HCT116 (cell line): ENCODE data around the gene LILRB1. TPM values are rescaled to one million over a fixed set of nuclear protein-coding genes. Genes with fewer than 3 reads are reported as not detected.

Experiments used
- ATAC-seq: fragments of 200-7000 bp; cut with Tn5 transposase; 2 replicates; pipeline ENCODE4 v1.9.1; 2020; ENCODE audit warnings: mild to moderate bottlenecking, moderate library complexity
- BruUV-seq: library from RNA; stranded (reverse); fragments of 400-500 nt; replicated peaks from 2 replicates; lab custom pipeline; 2021; lab: Mats Ljungman, UMichigan
- CTCF ChIA-PET: fragments of 300-600 bp; sonication (Branson Sonifier 250); formaldehyde crosslinking; loops from one replicate; lab custom pipeline; 2021; ENCODE audit warnings: antibody characterized with exemption; lab: Charles Lee
- POLR2A ChIA-PET: fragments of 300-600, 350-600 bp; sonication (Branson Sonifier 250); formaldehyde crosslinking; loops from one replicate; lab custom pipeline; 2021; ENCODE audit warnings: antibody characterized with exemption; lab: Charles Lee
- RAD21 ChIA-PET, 2 experiments: fragments of 300-600 bp; sonication (Branson Sonifier 250); formaldehyde crosslinking; loops; one replicate each; lab custom pipeline; 2023; ENCODE audit warnings: low total read pairs in 2 of 2; ENCODE audit not compliant: uncharacterized antibody in 2 of 2, unreplicated experiment in 2 of 2, low non-redundant PET in 1 of 2; lab: Charles Lee
- DNase-seq: peaks from one replicate; pipeline ENCODE4 v3.0.0-alpha.2; 2010; ENCODE audit warnings: low read depth, low spot score
- H2AFZ ChIP-seq: fragments of 200-600 bp; shearing (Covaris generic), sonication (generic); 2 replicates; pipeline ENCODE4 v1.6.1; 2017; ENCODE audit warnings: low read depth, mixed run types, mixed read lengths, antibody characterized with exemption, low read length; ENCODE audit not compliant: poor library complexity, severe bottlenecking
- H3K27ac ChIP-seq: 2 replicates; pipeline ENCODE4 v1.5.1; 2012; ENCODE audit warnings: low read depth, low read length
- H3K27me3 ChIP-seq: fragments of 200-600 bp; sonication (generic); 2 replicates; pipeline ENCODE4 v1.6.1; 2016; ENCODE audit warnings: mixed run types, low read length, mixed read lengths; ENCODE audit not compliant: insufficient read depth
- H3K36me3 ChIP-seq, 2 experiments: fragments of 200-500 bp in 1 of 2; fragments of 200-600 bp in 1 of 2; sonication (Bioruptor generic) in 1 of 2; sonication (generic) in 1 of 2; 2 replicates each; pipeline versions ENCODE4 v1.5.1 to v1.6.1; 2014 to 2016; ENCODE audit warnings: low read length in 2 of 2, inconsistent platforms in 1 of 2, mixed read lengths in 1 of 2, mixed run types in 1 of 2; ENCODE audit not compliant: insufficient read depth in 2 of 2, control insufficient read depth in 1 of 2
- H3K4me1 ChIP-seq, 2 experiments: fragments of 200-600 bp in 1 of 2; sonication (generic) in 1 of 2; 2 replicates each; pipeline versions ENCODE4 v1.5.1 to v1.6.1; 2012 to 2017; ENCODE audit warnings: low read length in 2 of 2, inconsistent platforms in 1 of 2, mild to moderate bottlenecking in 1 of 2, mixed read lengths in 1 of 2, mixed run types in 1 of 2, moderate library complexity in 1 of 2; ENCODE audit not compliant: insufficient read depth in 2 of 2, control insufficient read depth in 1 of 2
- H3K4me2 ChIP-seq: fragments of 200-600 bp; sonication (generic); 2 replicates; pipeline ENCODE4 v1.6.1; 2017; ENCODE audit warnings: mixed run types, low read length, mixed read lengths
- H3K4me3 ChIP-seq, 2 experiments: fragments of 200-600 bp in 1 of 2; sonication (generic) in 1 of 2; replicated peaks in 1 of 2; 2 replicates each; pipeline ENCODE4 v1.5.1; 2011 to 2016; ENCODE audit warnings: low read length in 2 of 2, control low read depth in 1 of 2, low read depth in 1 of 2, mild to moderate bottlenecking in 1 of 2, mixed read lengths in 1 of 2, mixed run types in 1 of 2
- H3K79me2 ChIP-seq: fragments of 200-600 bp; sonication (generic); 2 replicates; pipeline ENCODE4 v1.6.1; 2017; ENCODE audit warnings: mild to moderate bottlenecking, mixed run types, low read length, moderate library complexity, mixed read lengths; ENCODE audit not compliant: insufficient read depth
- H3K9ac ChIP-seq: fragments of 200-600 bp; sonication (generic); 2 replicates; pipeline ENCODE4 v1.6.1; 2016; ENCODE audit warnings: low read length, mixed read lengths
- H3K9me2 ChIP-seq: fragments of 200-600 bp; sonication (generic), shearing (Covaris generic); 2 replicates; pipeline ENCODE4 v1.6.1; 2017; ENCODE audit warnings: mixed run types, mild to moderate bottlenecking, moderate library complexity; ENCODE audit not compliant: insufficient read depth
- H3K9me3 ChIP-seq, 2 experiments: fragments of 200-500 bp in 1 of 2; fragments of 200-600 bp in 1 of 2; sonication (Bioruptor generic) in 1 of 2; sonication (generic) in 1 of 2; 2 replicates each; pipeline ENCODE4 v1.6.1; 2014 to 2017; ENCODE audit warnings: low read length in 2 of 2, mixed read lengths in 2 of 2, inconsistent platforms in 1 of 2, low read depth in 1 of 2, mild to moderate bottlenecking in 1 of 2, mixed run types in 1 of 2, moderate library complexity in 1 of 2; ENCODE audit not compliant: control insufficient read depth in 1 of 2, insufficient read depth in 1 of 2
- H4K20me1 ChIP-seq: fragments of 200-600 bp; sonication (generic), shearing (Covaris generic); 2 replicates; pipeline ENCODE4 v1.6.1; 2017; ENCODE audit warnings: mixed run types, mild to moderate bottlenecking, moderate library complexity; ENCODE audit not compliant: insufficient read depth
- CBX3 ChIP-seq: IDR thresholded peaks from 2 replicates; pipeline ENCODE4 v1.6.1; 2012; ENCODE audit warnings: low read depth
- CEBPB ChIP-seq: IDR thresholded peaks from 2 replicates; pipeline ENCODE4 v1.6.1; 2012; ENCODE audit warnings: low read depth
- EZH2 ChIP-seq: fragments of 200-600 bp; sonication (generic); IDR thresholded peaks from 2 replicates; pipeline ENCODE4 v1.6.1; 2017; ENCODE audit warnings: antibody characterized with exemption, mixed run types
- JUND ChIP-seq: IDR thresholded peaks from 2 replicates; pipeline ENCODE4 v1.6.1; 2012
- SIN3A ChIP-seq: IDR thresholded peaks from 2 replicates; pipeline ENCODE4 v1.6.1; 2012; ENCODE audit warnings: low read depth
- SRF ChIP-seq: IDR thresholded peaks from 2 replicates; pipeline ENCODE4 v1.6.1; 2012; ENCODE audit warnings: low read depth
- TCF7L2 ChIP-seq: IDR thresholded peaks from 2 replicates; pipeline ENCODE4 v1.7.0; 2011; ENCODE audit warnings: borderline replicate concordance, inconsistent platforms; ENCODE audit not compliant: insufficient read depth, insufficient read length; ENCODE audit errors: extremely low read depth
- ZFX ChIP-seq: fragments of 450-650 bp; IDR thresholded peaks from 2 replicates; pipeline ENCODE4 v1.6.1; 2017
- intact Hi-C: fragments of 100-400 bp; cut with micrococcal nuclease; formaldehyde crosslinking; loops from 2 replicates; pipeline ENCODE4 v1.10.0; 2022
- total RNA-seq: library from RNA; stranded (reverse); gene quantifications from one replicate; pipeline ENCODE4 v1.2.1, GENCODE V29; 2021; ENCODE audit not compliant: unreplicated experiment
- TF ChIP-seq, protein P1 (sequence below): IDR thresholded peaks from 2 replicates; pipeline ENCODE4 v1.6.1; 2012

LILRB1 gene
- total RNA-seq, 1 experiment from 2014 or later: not detected

DNA sequence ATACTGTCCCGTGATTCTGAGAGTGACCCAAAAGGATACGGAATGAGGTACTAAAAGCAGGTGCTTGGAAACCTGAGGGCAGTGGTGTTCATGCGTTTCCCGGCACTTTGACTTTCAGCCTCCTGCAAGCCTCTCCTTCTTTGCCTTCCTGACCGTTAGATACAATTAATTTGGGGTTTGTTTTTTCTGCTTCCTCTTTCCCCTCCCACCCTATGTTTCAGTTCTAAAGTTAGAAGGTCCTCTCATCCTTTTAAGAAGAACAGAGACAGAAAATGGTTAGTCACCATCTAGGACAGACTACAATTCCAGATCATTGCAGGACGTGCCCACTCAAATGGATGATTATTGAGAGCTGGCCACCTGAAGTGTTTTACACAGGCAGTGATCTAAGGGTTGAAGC is 30.7 kb downstream of the LILRB1 start:
- no peak for TF ChIP-seq TCF7L2
- TF ChIP-seq EZH2: no peak
- no peak for TF ChIP-seq CBX3
- TF ChIP-seq CEBPB: no peak
- ChIA-PET CTCF (interaction anchor here (3.5 kb wide), 1 partner anchor 13 kb away, joined by 12 read pairs; no protein-coding TSS in a partner anchor), RAD21 (no interaction called here), POLR2A (no interaction called here)
- Histone ChIP-seq H3K4me1 (no peaks in the 10 kb centered on the region), H3K36me3 (no peaks in the 10 kb centered on the region), H3K4me3 (no peak overlapping the region), H3K79me2 (no peaks in the 10 kb centered on the region), H2AFZ (no peak overlapping the region), H3K4me2 (no peak overlapping the region), H3K27ac (no peak overlapping the region), H3K9me3 (no peaks in the 10 kb centered on the region), H3K9ac (no peak overlapping the region), H3K27me3 (peaks cover 6% of the 10 kb centered on the region; the same call in 1 of the 2 replicates), H4K20me1 (no peaks in the 10 kb centered on the region), H3K9me2 (no peaks in the 10 kb centered on the region)
- intact Hi-C loops: no loop called here
- ATAC-seq (no peak), DNase-seq (no peak)
- BruUV-seq: no TSS peak

GRCh38 chr19:54661846-54662481 is 31.7 kb downstream of the LILRB1 start:
- Histone ChIP-seq H3K4me2 (no peak overlapping the region), H2AFZ (no peak overlapping the region), H3K4me3 (no peak overlapping the region), H4K20me1 (no peaks in the 10 kb centered on the region), H3K4me1 (no peaks in the 10 kb centered on the region), H3K27me3 (peaks cover 11% of the 10 kb centered on the region; the same call in 1 of the 2 replicates), H3K36me3 (no peaks in the 10 kb centered on the region), H3K9ac (no peak overlapping the region), H3K9me2 (no peaks in the 10 kb centered on the region), H3K9me3 (no peaks in the 10 kb centered on the region), H3K27ac (no peak overlapping the region), H3K79me2 (no peaks in the 10 kb centered on the region)
- ChIA-PET RAD21 (no interaction called here), CTCF (interaction anchor here (3.5 kb wide), 1 partner anchor 12 kb away, joined by 12 read pairs; no protein-coding TSS in a partner anchor), POLR2A (no interaction called here)
- TF ChIP-seq, protein P1, sequence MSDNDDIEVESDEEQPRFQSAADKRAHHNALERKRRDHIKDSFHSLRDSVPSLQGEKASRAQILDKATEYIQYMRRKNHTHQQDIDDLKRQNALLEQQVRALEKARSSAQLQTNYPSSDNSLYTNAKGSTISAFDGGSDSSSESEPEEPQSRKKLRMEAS: no peak
- TF ChIP-seq SIN3A (no peak), JUND (no peak), SRF (no peak), ZFX (no peak)
- intact Hi-C loops: no loop called here
- no peak for ATAC-seq
- BruUV-seq: no TSS peak
- DNase-seq: no peak
